Inferior parietal cortex (tissue), 1 donor: ENCODE data around the gene ZC3H13.

ENCODE experiments used
- DNase-seq: peaks from one replicate; pipeline ENCODE4 v3.0.0-alpha.2; 2016; ENCODE audit errors: extremely low spot score

ZC3H13 gene

DNA sequence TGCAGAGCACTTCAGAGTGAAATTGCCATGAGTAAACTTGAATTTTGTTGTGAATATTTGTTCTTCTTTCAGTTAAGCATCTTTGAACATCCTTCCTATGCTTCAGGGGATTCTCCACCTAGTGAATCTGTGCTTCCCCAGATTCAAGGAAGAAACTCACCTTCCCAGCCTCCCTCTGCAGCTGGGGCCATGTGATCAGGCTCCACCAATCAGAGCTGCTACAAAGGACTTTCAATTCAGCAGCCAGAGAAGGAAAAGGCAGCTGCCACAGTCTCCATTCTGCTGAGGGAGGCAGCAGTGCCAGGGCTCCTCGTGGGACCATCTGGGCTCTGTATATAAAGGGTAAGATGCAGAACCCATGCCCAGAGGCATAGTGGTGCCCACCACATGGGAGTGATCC, 111.3 kb downstream of the ZC3H13 start:
- no peak for DNase-seq

DNA sequence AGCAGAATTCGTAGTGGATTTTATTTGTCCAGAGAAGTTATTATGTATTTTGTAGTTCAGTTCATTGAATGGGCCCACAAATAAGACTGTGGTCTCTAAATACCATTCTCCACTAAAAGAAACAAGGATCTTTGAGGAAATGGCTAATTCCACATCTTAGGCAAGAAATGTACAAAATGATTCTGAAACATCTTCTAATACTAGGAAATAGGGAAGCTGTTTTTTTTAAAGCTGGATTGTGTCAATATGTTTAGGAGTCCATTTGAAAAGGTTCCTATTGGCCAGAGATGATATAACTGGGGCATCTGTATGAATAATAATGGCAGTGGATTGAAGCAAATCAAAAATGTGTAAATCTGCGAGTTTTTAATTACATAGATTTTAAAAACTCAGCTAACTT, 112.5 kb downstream of the ZC3H13 start:
- no peak for DNase-seq

DNA sequence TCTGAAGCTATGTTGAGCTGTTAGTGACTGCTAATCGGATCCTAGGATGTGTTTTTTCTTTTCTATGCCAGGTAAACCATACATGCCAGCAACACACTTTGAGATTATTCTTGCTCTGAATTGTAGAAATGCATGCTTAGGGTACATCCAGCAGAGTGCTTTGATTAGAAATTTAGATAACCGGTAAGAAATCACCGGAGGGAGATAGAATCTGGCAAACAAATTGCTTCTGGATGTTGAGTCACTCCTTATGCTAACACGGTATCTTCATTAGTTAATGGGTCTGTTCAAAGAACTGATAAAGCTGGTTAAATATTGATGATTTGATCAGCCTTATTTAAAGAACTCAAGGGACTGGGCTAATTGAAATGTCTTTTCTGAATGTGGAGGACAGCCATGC, 115.9 kb downstream of the ZC3H13 start:
- no peak for DNase-seq

DNA sequence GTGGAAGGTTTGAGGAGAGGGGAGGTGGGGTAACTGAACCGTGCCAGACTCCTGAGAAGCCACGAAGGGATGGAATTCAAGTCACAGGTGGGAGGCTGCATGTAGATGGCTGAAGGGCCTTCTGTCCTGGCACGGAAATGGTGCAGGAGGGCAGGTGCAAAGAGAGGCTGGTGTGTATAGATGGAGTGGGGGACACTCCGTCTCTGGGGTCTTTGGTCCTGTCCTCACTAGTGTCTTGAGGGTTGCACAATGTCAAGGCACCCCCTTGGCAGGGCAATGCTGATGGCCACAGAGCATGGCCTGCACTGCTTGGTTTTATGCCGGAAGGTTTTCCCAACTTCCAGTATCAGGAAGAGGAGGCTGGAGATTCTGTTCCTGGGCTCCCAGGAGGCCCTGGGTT, 118.3 kb downstream of the ZC3H13 start:
- no peak for DNase-seq

DNA sequence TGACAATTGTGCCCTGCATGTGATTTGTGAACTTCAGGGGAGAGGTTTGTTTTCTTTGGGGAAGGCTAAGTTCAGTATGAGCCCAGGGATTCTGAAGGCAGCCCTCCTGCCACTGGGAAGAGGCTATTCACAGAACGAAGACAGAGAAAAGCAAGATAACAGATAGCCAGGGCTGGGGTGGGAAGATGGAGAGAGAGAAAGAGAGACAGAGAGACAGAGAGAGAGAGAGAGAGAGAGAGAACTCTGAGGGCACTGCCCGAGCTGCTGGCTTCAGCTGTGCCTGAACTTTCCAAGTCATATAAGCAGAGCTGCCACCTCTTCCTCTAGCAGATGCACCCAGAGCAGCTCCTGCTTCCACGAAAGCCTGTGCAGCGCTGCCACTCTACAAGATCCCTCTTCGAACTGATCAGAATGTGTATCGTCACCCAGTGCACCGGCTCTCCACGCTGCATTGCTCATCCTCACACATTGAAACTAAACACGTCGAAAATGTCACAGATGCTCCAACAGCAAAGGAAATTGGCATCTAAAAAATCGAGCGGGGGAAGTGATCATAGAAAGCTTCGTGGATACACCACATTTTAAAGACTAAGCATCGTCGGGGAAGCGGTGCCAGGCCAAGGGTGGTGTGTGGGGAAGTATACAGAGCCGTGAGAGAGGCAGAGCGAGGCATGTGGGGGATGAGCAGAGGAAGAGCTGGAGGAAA, 119.2 kb downstream of the ZC3H13 start:
- DNase-seq = peak; percentile 47

DNA sequence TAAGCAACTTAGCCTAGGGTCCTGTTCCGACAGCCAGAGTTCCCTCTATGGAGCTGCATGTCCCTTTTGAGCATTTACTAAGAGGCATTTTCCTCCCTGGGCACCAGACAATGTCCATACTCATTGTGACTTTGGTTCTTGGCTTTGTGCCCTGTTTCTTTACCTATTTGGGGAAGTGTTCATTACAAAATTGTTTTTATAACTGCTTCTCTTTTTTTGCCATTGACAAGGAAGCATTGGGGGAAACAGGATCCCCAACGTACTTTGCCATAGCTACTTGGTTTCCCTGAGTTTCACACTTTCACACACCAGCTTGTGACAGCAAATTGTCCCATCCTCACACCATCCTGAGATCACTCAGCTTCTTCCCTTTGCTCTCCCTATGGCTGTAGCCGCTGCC, 119.9 kb downstream of the ZC3H13 start:
- DNase-seq = no peak

DNA sequence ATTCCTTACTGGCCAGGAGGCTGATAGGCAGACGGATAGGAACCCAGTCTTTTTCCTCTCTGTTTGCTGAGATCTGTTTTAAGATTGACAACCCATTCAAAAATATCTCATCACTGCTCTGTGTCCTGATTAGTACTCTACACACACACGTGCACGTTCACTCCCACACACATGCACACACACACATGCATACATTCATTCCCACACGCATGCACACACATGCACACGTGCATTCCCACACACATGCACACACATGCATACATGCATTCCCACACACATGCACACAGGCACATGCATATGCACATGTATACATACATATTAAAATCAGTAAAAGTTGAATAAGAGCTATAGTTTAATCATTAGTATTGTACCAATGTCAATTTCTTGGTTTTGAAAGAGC, 120.4 kb downstream of the ZC3H13 start:
- no peak for DNase-seq

DNA sequence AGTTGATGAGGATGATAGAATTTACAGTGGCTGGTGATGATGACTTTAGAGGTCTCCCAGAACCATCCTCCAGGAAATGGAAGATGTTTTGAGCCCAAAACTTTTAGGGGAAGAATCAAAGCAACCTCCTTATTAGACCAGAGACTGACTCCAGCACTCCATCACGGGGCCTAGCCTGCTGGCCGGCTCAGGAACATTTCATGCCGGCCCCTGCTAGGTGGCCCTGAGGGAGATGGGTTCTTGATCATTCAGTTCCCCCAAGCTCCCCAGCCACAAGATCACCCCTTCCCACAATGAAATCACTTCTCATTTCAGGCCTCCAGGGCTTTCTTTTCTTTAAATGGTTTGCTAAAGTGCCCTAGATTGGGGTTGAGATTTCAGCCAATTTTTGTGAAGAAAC, 121.3 kb downstream of the ZC3H13 start:
- DNase-seq = no peak

DNA sequence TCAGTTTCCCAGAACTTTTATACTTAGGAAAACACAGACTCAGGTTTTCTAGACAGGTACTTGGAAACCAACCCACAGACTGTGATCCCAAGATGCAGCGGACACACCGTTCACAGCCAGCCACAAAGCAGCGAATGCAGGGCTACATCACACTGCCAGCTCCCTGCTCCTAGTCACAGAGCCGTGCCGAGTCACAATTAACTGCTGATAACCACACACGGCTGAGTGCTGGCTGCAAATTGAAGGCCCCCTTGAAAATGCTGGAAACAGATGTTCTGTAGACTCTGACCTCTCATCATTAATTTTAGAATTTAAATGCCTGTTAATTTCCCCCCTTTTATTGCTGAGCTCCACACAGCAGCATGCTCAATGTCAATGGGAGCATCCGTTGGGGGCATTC, 122.4 kb downstream of the ZC3H13 start:
- no peak for DNase-seq

DNA sequence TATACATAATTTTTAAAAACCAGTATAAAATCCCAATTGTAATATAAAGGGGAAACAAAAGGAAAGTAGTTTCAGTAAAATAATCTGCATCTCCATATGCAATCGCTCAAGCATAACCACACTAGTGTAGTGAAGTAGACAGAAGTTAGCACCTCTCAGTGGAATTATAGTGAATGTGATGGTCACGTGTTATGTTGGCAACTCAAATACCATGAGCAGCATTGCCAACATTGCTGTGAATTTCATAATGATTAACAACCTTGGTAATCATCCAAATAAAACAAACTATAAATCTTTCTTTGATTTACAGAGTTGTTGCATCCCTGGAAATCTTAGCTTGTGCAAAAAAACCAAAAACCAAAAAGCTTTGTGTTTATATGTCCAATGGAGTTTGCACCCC, 123.7 kb downstream of the ZC3H13 start:
- no peak for DNase-seq

DNA sequence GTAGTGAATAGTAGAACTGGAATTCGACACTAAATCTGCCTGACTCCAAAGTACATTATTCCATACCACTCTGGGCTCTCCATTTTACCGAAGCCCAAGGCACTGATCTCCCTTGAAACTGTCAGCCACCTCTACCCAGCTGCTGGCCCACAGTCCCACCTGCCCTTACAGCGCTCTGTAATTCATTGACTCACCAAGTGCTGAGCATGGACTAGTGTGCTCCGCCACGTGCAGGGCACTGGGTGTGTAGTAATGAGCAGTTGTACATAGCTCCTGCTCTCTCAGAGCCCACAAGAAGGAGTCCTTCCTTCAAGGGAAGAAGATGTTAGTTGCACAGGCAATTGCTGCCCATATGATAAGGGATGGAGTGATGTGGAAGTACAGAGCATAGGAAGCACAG, 124.4 kb downstream of the ZC3H13 start:
- DNase-seq = no peak

DNA sequence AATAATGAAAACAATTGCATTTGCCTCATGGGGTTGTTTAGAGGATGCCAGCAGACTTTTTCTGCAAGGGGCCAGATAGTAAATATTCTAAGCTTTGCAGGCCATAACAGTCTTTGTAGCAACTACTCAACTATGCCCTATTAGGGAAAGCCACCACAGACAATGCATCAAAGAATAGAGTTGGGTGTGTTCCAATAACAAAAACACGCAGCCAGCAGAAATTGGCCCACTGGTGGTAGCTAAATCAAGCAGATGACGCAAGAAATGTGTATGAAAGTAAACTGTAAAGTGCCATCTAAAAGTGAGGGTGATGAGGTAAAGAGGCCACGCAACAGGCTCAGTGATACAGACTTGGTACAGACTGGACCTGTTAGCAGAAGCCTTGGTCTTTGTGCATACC, 125.8 kb downstream of the ZC3H13 start:
- DNase-seq = no peak

DNA sequence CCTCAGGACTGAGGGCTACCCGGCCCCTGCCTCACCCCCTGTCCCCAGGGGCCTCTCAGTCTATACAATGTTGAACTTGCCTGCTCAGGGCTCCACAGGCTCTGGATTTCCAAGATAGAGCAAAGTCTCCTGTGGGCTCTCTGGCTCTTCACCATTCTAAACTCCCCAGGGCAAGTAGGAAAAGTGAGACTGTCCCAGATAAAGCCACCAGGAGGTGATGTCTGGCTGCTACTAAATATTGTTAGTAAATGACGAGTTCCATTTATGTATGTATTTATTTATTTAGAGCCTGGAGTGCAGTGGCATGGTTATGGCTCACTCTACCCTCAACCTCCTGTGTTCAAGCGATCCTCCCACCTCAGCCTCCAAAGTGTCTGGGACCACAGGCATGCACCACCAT, 127.4 kb downstream of the ZC3H13 start:
- DNase-seq = no peak

DNA sequence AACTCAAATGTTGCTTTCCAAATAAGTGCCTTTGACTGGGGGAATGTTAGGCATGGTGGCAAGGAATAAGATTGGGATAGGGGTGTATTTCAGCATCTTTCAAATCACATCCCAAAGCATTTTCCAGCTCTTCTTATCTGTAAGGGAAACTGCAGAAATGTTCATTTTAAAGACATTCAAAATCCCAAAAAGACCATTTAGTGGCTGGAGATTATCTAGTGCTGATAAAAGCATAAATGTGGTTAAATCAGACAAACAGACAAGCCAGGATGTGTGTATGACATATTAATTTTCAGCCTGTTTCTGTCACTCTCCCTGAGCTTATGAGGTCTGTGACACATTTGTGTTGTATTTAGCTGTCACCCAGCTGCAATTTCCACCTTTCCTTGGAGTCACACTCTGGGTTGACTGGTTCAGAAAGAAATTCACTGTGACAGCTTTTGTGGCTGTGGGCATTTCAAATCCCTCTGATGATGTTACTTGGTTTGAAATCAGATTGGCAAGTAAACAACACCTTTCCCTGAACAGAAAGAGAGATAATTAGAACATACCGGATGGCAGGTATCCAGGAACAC, 131.3 kb downstream of the ZC3H13 start:
- no peak for DNase-seq

DNA sequence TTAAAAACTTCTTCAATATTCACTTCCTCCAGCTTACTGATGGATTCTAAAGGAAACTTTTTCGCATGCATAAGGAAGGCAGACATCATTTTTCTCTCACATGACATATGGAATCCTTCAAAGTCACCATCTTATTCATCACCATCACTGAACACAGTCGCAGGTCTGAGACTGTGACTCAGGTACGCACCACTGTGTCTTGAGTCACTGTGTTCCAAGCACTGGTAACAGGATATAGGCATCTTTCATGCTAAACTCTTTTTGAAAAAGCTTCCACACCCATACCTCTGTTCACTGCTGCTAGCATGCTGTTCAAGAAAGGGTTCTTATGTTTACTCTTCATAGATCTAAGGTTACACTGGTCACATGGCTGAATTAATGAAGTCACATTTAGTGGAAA, 133.9 kb downstream of the ZC3H13 start:
- DNase-seq = no peak

DNA sequence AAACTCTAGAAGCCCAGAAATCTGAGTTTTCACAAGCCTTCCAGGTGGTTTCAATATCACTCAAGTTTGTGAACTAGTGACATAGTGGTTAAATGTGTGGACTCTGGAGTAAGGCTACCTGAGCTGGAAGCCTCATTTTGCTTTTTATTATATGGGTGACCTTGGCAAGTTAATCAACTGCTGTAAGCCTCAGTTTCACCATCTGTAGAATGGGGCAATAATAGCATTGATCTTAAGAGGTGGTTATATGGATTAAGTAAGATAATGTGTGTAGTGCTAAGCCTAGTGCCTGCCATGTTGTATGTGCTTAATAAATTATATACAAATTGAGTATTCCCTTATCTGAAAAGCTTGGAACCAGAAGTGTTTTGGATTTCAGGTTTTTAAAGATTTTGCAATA, 135.5 kb downstream of the ZC3H13 start:
- DNase-seq = no peak

DNA sequence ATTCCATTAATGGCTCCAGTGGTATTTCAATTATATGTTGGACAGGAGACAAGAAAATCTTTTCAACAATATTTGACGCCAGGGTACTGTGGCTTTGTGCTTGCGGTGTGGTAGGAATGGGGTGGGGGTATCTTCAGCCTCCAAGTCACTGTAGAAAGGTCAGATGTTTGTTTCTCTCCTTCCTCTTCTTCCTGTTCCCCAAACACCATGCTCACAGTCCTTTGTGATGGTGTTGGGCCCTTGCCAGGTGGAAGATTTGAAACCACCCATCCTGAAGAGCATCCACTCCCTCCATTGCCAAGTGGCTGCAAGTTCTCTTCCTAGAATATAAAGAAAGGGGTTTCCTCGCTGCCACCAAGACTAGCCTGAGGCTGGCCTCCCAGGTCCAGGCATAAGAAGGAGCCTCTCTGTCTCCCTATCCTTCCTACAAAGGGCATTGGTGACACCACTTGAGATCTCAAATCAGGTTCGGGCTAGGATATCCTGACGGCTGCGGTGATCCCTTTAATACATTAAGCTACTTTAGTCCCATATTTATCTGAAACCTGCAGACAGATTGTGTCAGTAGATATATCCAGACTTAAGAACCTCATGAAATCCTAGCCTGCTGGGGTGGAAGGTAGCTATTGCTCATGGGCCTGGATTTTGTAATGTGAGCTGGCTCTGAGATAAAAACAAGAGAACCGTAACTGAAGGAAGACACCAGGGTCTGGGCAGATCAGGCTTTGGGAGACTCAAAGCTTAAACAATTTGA, 136.7 kb downstream of the ZC3H13 start:
- no peak for DNase-seq

DNA sequence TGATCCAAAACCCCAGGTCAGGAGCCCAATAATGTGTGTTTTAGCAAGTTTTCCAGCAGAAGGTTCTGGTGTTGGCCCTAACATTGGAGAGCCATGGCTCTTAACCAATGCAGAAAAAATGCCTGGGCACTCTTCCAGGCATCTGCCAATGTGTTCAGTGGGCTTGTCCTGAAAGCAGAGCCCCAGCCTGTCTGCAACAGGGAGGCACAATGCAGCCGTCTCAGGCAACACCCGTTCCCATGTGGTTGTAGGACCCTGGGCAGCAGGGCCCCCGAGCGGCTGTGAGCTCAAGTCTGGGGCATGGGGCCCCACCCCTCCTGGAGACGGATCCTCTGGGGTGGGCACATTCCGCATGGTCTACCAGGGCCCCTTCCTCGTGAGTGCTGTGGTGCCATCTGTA, 142.9 kb downstream of the ZC3H13 start:
- DNase-seq = no peak

DNA sequence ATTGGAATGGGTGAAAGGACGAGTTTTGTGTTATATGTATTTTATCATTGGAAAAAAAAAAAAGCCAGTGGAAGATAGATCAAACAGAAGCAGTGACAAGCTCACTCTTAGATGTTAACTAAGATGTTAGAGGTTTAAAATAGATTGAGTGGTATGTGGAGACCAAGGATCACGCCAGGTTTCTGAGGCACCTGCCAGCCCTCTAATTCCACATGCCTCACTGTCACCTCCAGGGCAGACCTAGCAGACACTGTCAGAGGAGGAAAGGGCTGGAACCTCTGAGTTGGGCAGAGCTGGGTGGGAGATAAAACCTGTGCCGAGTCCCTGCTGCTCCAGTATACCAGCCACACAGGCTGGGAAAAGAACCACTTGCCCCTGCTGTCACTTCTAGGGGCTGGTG, 143.5 kb downstream of the ZC3H13 start:
- no peak for DNase-seq

DNA sequence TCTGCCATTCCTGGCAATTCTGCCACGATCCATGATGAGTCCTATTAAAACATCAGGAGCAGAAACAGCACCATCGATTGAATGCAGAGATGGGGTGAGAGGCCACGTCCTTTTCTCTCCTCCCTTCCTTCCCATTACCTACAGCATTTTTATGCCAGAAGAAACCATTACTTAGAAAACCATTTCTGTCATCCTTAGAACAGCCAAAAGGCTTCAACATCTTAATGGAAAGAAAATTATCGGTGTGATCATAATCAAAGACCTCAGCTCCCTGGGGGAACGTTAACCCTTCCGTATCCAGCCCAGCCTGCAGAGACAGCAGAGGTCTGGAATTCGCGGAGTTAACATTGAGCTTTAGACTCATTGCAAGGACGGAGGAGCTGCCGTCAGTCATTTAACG, 145.0 kb downstream of the ZC3H13 start:
- DNase-seq = no peak
